HCT116 (cell line): Measurements from ENCODE around the gene CXCR4.

Source experiments
- CEBPB ChIP-seq: IDR thresholded peaks from 2 replicates; pipeline ENCODE4 v1.6.1; 2012; ENCODE audit warnings: low read depth
- CTCF ChIP-seq, 3 experiments: fragments of 200-600 bp in 1 of 3; sonication (generic) in 1 of 3; IDR thresholded peaks in 2 of 3; conservative IDR thresholded peaks in 1 of 3; 2 replicates each; pipeline ENCODE4 v1.5.1; 2012 to 2017; ENCODE audit warnings: low read depth in 2 of 3, low read length in 2 of 3, antibody characterized with exemption in 1 of 3, borderline replicate concordance in 1 of 3, control low read depth in 1 of 3, mild to moderate bottlenecking in 1 of 3, mixed read lengths in 1 of 3, mixed run types in 1 of 3, moderate library complexity in 1 of 3; ENCODE audit not compliant: insufficient read depth in 1 of 3

GRCh38 chr2:136117909-136118818 is at the start of gene CXCR4:
- no peak for TF ChIP-seq CTCF (IDR thresholded peaks at IDR 0.05 in 2 of 3, conservative IDR thresholded peaks at IDR 0.05 in 1 of 3; ENCODE audit: borderline replicate concordance in 1 of 3, insufficient read depth in 1 of 3, low read depth in 2 of 3, low read length in 2 of 3)
- TF ChIP-seq CEBPB, result no peak
